Smooth muscle cell (in vitro differentiated cells): ENCODE results near the gene GRAP. TPM values are rescaled to one million over a fixed set of nuclear protein-coding genes. Genes with fewer than 3 reads are reported as not detected.

ENCODE experiments used
- DNase-seq: peaks from one replicate; lab custom pipeline; 2025; ENCODE audit not compliant: unreplicated experiment; lab: John Stamatoyannopoulos, UW
- H2AFZ ChIP-seq: fragments of 200-600 bp; sonication (generic); 2 replicates; pipeline ENCODE4 v1.6.0; 2016; ENCODE audit warnings: antibody characterized with exemption, low read depth, mild to moderate bottlenecking
- H3F3A ChIP-seq: fragments of 200-600 bp; sonication (generic); 2 replicates; pipeline ENCODE4 v1.6.0; 2017; ENCODE audit warnings: antibody characterized with exemption, low read depth
- H3K27ac ChIP-seq: fragments of 200-600 bp; sonication (generic); 2 replicates; pipeline ENCODE4 v1.5.1; 2016; ENCODE audit warnings: low read depth, mild to moderate bottlenecking
- H3K27me3 ChIP-seq: fragments of 200-600 bp; sonication (generic); 2 replicates; pipeline ENCODE4 v1.6.1; 2016; ENCODE audit warnings: low read depth, mild to moderate bottlenecking
- H3K36me3 ChIP-seq: fragments of 200-600 bp; sonication (generic); 2 replicates; pipeline ENCODE4 v1.5.1; 2016; ENCODE audit warnings: low read depth
- H3K4me1 ChIP-seq: fragments of 200-600 bp; sonication (generic); 2 replicates; pipeline ENCODE4 v1.5.1; 2016; ENCODE audit warnings: low read depth
- H3K4me2 ChIP-seq: fragments of 200-600 bp; sonication (generic); 2 replicates; pipeline ENCODE4 v1.6.0; 2016; ENCODE audit warnings: mild to moderate bottlenecking
- H3K4me3 ChIP-seq: fragments of 200-600 bp; sonication (generic); 2 replicates; pipeline ENCODE4 v1.5.1; 2016; ENCODE audit warnings: mild to moderate bottlenecking
- H3K79me2 ChIP-seq: fragments of 200-600 bp; sonication (generic); 2 replicates; pipeline ENCODE4 v1.6.0; 2016; ENCODE audit warnings: low read depth, mild to moderate bottlenecking
- H3K9ac ChIP-seq: fragments of 200-600 bp; sonication (generic); 2 replicates; pipeline ENCODE4 v1.6.0; 2016; ENCODE audit warnings: low read depth
- H3K9me3 ChIP-seq: fragments of 200-600 bp; sonication (generic); replicated peaks from 2 replicates; pipeline ENCODE4 v1.5.1; 2016; ENCODE audit warnings: low read depth
- H4K20me1 ChIP-seq: fragments of 200-600 bp; sonication (generic); 2 replicates; pipeline ENCODE4 v1.6.0; 2016; ENCODE audit warnings: low read depth
- CTCF ChIP-seq: fragments of 200-600 bp; sonication (generic); IDR thresholded peaks from 2 replicates; pipeline ENCODE4 v1.5.1; 2017; ENCODE audit warnings: borderline replicate concordance, mild to moderate bottlenecking, antibody characterized with exemption; ENCODE audit not compliant: insufficient read depth, poor library complexity, severe bottlenecking
- WGBS: methylation state at CpG from one replicate; pipeline ENCODE4 v1.1.7; 2016; ENCODE audit warnings: low lambda C conversion rate; 5-methylcytosine and 5-hydroxymethylcytosine counted together
- polyA plus RNA-seq: library from polyadenylated mRNA; unstranded; fragments of >200 nt; fragmentation: Nextera tagmentation; extraction: Ambion mirVana; gene quantifications from 2 replicates; pipeline ENCODE4 v1.2.1, GENCODE V29; 2016
- total RNA-seq: library from RNA; depleted of rRNA; stranded (reverse); fragments of >200 nt; gene quantifications from 2 replicates; pipeline ENCODE4 v1.2.3, GENCODE V29; 2014

The GRAP gene
- total and polyA plus RNA-seq, 2 experiments from 2014 or later = 0.30 TPM; not detected in 1

GRCh38 chr17:18987862-18988545 lies 58.8 kb downstream of the GRAP start:
- Histone ChIP-seq H2AFZ (no peak overlapping the region), H3K27me3 (no peaks in the 10 kb centered on the region), H3K27ac (no peak overlapping the region), H3K4me3 (no peak overlapping the region), H3K4me1 (no peaks in the 10 kb centered on the region), H3K79me2 (no peaks in the 10 kb centered on the region), H3F3A (no peaks in the 10 kb centered on the region), H4K20me1 (peaks cover 63% of the 10 kb centered on the region), H3K9me3 (no peaks in the 10 kb centered on the region), H3K4me2 (no peak overlapping the region), H3K9ac (no peak overlapping the region), H3K36me3 (no peaks in the 10 kb centered on the region)
- TF ChIP-seq CTCF = no peak
- WGBS = 97% methylated on average over 14 of the region's 14 CpGs
- DNase-seq = no peak

DNA sequence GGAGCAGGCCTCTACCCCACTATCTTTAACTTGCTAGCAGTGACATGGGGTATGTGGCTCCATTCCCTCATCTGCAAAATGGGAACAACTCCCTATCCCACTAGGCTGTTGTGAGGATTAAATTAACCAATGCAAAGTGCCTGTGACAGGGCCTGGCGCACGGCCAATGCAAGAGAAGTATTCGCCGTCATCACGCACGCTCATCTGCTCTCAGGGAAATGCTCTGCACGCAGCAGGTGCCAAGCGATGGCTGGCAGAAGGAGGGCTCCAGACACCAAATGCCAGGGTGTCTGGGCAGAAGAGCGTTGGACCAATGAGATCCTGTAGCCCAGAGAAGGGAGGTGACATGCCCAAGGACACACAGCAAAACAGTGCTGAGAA lies 59.5 kb downstream of the GRAP start:
- no peak for TF ChIP-seq CTCF
- WGBS = 96% methylated on average over 9 of the region's 9 CpGs
- peaks cover 1% of the 10 kb centered on the region for H3K4me1 ChIP-seq

DNA sequence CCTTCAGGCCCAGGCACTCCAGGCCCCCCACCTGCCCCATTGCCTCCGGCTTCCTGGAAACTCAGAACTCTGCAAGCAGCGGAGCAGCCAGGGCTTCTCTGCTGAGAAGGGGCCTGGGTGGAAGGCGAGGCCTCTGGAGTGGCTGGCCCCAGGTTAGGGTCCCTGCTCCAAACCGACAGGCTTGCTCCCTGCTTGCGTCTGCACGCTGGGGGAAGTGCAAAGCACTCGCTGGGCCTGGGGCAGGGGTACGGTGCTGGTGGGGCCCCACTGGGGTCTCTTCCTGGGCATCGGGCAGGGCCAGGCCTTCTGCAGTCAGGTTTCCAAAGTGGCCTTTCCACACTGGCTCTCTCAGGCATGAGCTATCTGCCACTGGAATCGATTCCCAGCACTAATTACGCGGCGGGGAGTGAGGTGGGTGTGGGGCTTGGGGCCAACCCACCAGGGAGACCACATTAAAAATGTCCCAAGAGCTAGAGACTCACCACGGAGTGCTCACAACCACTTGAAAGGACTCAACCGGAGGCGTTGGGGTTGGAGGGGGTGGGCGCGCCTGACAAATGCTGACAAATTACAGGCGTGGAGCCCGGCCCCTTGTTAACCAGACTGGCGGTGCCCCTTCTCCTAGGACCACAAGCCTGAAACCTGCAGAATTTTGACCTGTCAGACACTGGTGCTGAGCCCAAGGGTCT lies 60.1 kb downstream of the GRAP start:
- H3K4me1 ChIP-seq = peaks cover 3% of the 10 kb centered on the region
- H3K27me3 ChIP-seq = no peaks in the 10 kb centered on the region
- H4K20me1 ChIP-seq = peaks cover 50% of the 10 kb centered on the region
- H3K9ac ChIP-seq = no peak overlapping the region
- no peaks in the 10 kb centered on the region for H3K9me3 ChIP-seq
- no peaks in the 10 kb centered on the region for H3K79me2 ChIP-seq
- H3K36me3 ChIP-seq = no peaks in the 10 kb centered on the region
- no peaks in the 10 kb centered on the region for H3F3A ChIP-seq
- WGBS = 84% methylated on average over 21 of the region's 21 CpGs
- no peak for DNase-seq
- no peak overlapping the region for H3K27ac ChIP-seq
- H2AFZ ChIP-seq = no peak overlapping the region
- no peak overlapping the region for H3K4me3 ChIP-seq
- no peak overlapping the region for H3K4me2 ChIP-seq
- no peak for TF ChIP-seq CTCF

More for the DNA sequence above, 59.5 kb downstream of the GRAP start:
- H3K4me3 ChIP-seq = no peak overlapping the region
- DNase-seq = no peak
- H3K9me3 ChIP-seq = no peaks in the 10 kb centered on the region
- H3K9ac ChIP-seq = no peak overlapping the region
- no peaks in the 10 kb centered on the region for H3F3A ChIP-seq
- H3K27ac ChIP-seq = no peak overlapping the region
- H3K4me2 ChIP-seq = no peak overlapping the region
- no peaks in the 10 kb centered on the region for H3K79me2 ChIP-seq
- H3K27me3 ChIP-seq = no peaks in the 10 kb centered on the region
- peaks cover 55% of the 10 kb centered on the region for H4K20me1 ChIP-seq
- no peak overlapping the region for H2AFZ ChIP-seq
- H3K36me3 ChIP-seq = no peaks in the 10 kb centered on the region

DNA sequence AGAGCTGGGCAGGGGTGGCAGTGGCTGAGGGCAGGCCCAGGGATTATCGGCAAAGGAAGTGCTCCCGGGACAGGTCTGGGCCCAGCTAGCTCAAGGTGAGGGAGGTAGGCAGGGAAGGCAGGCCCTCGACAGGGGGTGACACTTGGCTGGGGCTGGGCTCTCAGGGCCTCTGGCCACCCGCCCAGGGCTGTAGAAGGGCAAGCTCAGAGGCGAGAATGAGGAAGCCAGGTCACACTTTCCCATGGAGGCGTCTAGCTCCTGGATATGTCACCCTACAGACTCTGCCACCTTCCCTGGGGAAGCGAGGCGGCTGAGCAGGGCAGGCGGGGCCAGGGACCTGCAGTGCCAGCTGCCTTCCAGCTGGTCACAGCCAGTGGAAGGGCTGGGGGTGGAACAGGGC lies 61.3 kb downstream of the GRAP start:
- no peak overlapping the region for H3K4me2 ChIP-seq
- peaks cover 38% of the 10 kb centered on the region for H4K20me1 ChIP-seq
- H2AFZ ChIP-seq = no peak overlapping the region
- H3K27me3 ChIP-seq = no peaks in the 10 kb centered on the region
- peaks cover 3% of the 10 kb centered on the region for H3K4me1 ChIP-seq
- no peak overlapping the region for H3K9ac ChIP-seq
- no peaks in the 10 kb centered on the region for H3K9me3 ChIP-seq
- DNase-seq = no peak
- H3K79me2 ChIP-seq = no peaks in the 10 kb centered on the region
- no peak for TF ChIP-seq CTCF
- no peak overlapping the region for H3K4me3 ChIP-seq
- no peak overlapping the region for H3K27ac ChIP-seq
- 99% methylated on average over 8 of the region's 9 CpGs for WGBS
- H3K36me3 ChIP-seq = no peaks in the 10 kb centered on the region
- H3F3A ChIP-seq = no peaks in the 10 kb centered on the region
